HG03520 (cell line): ENCODE results near the gene ARSA.
A peak's percentile ranks its signal among the peaks of the same experiment; 100 is the strongest.
"Not testable (repeated sequence)": the region's sequence is repeated elsewhere in the genome, so short reads cannot be mapped to it uniquely, and the experiment has no call there.

Experiments used
- ATAC-seq: cut with Tn5 transposase; IDR thresholded peaks from one replicate; pipeline ENCODE4 v1.9.1; 2021; ENCODE audit warnings: mild to moderate bottlenecking, moderate library complexity; ENCODE audit not compliant: unreplicated experiment

The ARSA gene

DNA sequence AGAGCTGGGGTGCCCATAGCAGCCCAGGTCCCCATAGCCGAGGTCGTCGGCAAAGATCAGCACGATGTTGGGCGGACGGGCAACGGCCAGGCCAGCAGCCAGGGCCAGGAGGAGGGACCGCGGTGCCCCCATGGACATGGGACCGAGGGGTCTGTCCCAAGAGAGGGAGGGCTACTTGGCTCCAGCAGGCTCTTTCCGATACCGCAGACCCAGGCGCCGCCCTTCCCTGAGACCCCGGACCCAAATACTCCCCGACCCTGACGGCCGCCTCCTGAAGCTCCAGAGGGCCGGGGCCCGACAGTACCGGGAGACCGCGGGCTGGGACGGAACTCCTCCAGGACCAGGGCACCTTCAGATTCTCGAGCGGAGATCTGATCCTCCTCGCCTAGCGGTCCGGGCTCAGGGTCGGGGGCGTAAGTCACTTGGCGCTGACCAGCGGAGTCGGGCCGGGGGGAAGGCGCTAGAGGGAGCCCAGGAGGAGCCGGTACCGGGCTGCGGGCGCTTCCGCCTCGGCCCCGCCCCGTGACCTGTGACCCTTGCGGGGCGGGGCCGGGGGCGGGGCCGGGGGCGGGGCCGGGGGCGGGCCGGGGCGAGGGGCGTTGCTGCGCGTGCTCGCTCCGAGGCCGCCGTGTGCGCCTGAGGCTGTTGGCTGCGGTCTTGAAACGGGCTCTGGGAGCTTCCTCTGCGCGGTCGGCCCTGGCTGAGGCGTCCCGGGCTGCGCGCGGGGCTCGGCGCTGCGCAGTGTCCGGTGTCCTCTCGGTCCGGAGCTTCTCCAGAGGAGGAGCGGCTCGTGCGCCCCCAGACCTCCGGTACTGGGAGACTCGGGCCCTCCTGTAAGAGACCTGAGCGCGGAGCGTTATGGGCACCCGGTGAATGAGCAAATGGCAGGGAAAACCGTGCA, at the start of gene ARSA:
ARSA (minus strand) TSS at position 511 of the 901 bp plus-strand sequence; CDS start at position 138, 373 bp downstream.
- peak; percentile 58 for ATAC-seq

DNA sequence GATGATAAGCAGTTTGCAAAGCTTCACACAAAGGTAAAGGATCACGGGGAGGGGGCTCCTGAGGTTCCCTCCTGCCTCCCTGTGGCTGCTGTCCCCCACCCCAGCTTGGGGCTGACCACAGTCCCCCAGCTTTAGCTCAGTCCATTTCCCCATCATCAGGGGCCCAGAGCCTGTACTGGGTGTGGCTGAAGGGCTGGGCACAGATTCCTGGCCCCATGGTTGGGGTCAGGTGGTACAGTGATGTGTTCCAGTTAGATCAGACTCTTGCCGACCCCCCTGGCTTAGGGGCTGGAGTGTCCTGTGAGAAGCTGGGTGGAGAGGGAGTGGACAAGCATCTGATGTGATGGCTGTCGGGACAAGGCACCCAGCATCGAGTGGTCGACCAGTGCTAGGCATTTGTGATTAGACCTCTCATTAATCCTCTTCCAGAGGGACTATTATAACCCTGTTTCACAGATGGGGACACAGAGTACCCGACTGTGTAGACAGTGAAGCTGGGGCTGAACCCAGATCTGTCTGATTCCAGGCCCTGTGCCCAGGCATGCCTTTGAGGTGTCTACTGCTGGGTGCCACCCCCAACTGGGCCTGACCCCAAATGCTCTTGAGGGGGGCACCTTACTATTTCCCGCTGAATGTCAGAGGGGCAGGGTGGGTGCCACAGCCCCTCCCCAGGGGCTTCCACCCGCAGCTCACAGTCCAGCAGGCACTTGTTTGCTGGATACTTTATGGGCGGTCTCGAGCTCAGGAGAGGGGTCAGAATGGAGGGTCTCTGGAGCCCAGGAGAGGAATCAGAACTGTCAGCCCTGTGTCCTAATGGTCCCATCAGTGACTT, 48.9 kb upstream of the ARSA start:
- ATAC-seq: no peak

DNA sequence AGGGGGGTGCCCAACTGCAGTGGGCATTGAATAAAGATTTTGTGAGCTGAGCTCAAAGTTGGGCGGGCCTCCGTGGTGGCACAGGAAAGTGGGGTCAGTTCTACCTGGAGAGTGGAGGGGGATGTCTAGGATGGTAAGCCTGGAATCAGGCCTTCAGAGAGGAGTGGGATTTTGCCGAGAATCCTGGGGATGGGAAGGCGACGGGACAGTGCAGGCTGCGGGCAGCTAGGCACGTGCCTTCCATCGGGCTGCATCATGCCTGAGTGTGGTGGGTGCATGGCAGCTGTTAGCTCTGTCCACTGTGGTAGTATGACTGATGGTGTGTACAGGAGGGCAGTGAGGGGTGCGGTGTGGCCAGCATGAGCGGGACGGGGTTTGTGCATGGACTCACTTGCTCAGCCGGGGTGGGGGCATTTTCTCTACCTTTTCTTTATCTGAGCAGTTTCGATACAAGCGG, 48.3 kb upstream of the ARSA start:
- ATAC-seq: no peak

DNA sequence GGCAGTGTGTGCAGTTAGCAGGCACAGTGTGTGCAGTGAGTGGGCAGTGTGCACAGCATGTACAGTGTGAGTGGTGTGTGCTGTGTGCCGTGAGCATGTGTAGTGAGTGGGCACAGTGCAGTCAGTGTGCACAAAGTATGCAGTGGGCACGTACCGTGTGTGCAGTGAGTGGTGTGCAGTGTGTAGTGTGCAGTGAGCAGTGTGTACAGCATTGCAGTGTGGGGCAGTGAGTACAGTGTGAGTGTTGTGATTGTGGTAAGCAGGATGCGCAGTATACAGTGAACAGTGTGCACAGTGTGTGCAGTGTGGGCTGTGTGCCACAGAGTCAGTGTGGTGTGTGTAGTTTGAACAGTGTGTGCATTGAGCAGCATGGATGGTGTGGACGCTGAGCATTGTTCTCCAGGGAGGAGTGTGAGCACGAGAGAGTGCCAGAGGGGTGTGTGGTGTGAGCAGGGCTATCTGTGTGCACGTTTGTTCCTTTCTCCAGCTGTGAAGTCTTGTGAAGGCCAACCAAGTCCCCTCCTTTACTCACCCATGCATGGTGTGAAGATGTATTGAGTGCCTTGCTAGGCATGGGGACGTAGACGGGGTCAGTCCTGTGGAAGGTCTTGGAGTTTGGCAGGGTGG, 47.7 kb upstream of the ARSA start:
- no peak for ATAC-seq

DNA sequence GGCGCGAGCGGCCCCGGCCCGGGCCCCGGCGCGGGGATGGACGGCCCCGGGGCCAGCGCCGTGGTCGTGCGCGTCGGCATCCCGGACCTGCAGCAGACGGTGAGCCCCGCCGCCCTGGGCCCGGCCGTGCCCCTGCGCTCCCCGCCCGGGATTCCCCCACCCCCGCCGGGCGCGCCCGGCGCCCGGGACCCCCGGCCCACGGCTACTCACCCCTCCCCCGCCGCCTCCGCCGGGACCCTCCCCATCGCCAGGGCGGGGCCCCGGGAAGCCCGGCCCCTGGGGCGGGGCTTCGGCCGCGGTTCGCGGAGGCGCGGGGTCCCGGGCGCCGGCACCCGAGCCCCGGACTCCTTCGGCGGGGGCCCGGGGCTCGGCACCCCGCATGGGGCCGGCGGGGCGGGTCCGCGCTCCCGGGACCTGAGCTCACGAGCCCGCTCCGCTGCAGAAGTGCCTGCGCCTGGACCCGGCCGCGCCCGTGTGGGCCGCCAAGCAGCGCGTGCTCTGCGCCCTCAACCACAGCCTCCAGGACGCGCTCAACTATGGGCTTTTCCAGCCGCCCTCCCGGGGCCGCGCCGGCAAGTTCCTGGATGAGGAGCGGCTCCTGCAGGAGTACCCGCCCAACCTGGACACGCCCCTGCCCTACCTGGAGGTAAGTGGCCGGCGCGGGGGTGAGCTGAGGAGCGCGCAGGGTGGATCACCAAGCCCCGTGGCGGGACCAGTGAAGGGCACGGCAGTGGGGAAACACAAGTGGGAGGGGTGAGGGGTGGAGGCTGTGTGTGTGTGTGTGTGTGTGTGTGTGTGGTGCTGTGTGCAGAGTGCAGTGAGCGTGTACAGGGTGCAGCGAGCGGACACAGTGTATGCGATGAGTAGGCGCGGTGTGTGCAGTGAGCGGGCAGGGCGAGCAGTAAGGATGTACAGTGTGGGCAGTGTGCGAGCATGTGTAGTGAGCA, 46.9 kb upstream of the ARSA start:
- no peak for ATAC-seq

DNA sequence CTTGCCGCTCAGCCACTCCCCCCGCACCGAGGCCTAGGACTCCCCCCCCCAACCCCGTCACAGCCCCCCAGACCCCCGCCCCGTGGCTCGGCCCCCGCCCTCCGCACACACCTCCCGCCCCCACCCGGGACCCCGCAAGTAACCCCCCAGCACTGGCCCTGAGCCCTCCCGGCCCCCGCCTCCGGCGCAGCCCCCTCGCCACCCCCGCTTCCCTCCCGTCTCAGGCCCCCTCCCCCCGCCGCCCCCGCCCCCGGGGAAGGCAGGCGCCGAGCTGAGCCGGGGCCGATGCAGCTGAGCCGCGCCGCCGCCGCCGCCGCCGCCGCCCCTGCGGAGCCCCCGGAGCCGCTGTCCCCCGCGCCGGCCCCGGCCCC, 46.2 kb upstream of the ARSA start:
- ATAC-seq: no peak

DNA sequence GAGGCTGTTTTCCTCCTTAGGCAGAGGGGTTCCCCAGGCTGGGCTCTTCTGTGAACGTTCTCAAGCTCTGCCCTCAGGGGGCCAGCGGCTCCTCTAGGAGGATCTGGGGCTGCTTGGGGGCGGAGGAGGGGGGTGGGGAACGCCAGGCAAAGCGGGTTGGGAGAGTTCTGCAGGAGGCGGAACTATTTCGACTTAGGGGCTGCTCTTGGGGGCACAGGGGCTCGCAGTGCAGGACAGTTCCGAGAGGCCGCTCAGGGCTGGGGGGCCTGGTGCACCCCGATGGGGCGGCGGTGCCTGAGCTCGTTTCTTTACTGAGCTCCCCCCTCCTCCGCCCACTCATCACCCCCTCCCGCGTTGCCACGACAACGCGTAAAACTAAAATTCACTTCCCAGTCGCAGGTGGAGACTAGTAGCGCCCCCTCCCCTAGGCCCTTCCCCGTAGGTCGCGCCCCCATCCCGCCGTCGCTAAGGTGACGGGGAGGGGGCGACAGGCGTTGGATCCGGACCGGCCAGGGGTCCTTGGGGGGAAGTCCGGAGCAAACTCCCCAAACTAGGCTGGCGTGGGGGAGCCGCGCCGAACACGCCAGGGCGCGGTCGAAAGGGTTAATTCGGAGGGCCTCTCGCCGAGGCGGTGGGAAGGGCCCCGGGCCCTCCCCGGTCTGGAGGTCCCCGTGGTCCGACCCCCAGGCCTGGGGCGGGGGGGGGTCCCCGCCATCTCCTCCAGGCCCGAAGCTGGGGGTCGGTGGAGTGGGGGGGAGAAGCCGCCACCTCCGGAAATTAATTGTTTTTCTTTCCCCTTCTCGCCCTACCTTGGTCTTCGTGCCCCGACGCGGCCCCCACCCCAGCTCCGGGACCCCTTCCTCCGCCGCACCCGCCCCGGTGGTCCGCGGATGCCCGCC, 45.5 kb upstream of the ARSA start:
- no peak for ATAC-seq

DNA sequence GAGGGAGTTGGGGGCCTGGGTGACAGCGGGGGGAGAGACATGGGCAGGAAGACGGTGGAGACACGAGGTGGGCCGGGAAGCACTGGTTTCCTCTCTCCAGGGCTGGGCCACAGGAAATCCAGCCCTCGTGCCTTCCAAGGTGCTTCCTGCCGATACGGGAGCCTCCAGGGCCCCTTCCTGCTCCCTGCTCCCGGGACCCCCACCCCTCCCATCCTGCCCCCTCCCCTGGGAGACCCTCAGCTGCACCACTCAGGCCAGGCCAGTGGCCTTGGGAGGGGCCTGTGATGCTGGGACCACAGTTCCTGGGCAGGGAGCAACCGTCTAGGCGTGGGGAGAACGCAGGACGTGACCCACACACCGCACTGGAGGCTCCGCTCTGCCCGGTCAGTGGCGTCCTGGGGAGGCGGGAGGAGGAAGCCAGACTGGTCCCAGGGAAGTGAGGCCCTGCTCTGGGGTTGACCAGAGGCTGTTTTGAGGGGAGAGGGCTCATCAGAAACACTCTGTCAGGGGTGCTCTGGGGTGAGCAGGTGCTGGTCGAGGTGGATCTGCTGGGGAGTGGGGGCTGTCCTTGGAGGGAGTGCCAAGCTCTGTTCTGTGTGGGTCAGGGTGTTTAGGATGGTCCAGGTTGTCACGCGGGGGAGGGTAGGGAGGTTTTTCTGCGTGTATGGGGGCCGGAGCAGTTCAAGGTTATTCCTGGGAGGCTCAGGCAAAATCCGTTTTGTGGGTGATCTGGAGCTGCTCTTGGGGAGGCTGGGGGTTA, 44.7 kb upstream of the ARSA start, which contains the start of gene SHANK3:
SHANK3 (plus strand) TSS at position 353 of the 760 bp plus-strand sequence.
- no peak for ATAC-seq

DNA sequence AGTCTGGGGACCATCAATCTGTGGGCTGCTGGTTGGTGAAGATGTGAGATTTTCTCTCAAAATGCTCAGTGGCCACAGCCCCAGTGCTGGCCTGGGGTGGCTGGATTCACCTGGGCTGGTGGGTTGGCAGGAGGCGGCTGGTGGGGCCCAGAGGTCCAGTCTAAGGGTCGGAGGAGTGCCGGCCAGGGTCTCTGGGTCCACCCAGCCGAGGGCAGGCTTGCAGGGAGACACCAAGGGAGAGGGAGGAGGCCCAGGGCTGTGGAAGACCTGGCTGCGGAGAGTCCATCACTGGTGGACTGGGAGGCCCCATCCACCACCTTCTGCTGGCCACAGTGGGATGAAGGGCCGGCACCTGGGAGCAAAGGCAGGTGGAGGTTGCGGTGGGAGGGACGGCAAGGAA, 44.1 kb upstream of the ARSA start:
- no peak for ATAC-seq

DNA sequence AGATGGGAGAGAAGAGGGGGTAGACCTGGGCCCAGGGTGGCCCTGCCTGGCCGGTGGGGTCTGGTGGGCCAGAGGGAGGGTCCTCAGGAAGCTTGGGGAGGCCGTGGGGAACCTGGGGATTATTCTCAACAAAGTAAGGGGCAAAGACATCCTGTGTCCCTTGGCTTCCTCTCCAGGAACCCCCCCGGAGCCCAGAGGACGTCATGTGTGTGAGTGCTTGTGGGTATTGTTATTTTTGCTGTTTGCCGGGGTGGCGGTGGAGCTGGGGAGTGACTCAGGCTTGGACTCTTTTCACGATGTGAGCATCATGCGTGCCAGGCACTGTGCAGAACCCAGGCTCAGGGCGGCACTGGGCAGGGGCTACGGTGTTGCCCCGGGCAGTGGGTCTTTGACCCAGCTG, 43.7 kb upstream of the ARSA start:
- ATAC-seq: no peak

DNA sequence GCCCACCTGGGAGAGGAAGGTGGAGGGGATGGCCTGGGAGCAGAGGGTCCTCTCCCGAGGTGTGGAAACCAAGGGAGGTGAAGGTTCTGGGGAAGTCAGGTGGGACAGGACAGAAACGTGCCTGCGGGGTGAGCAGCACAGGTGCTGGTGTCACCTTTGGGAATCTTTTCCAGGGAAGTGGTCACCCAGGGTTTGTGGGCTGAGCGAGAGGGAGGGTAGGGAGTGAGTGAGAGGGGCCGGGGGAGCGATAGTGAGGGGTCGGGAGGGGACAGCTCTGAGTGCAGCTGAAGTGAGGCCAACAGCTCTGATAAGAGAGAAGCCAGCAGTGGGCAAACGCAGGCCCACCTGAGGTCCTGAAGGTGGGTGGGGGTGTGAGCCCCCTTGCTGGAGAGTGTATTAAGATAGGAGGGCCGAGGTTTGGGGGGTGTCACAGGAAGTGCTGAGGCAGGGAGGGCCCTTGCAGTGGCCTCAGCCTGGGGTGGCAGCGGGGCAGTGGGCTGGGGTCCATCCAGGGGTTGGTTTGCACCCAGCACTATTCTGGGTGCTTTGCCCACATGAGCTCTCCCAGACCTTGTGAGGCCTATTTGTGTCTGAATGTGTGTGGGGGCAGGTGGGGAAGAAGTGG, 43.1 kb upstream of the ARSA start:
- ATAC-seq: no peak

DNA sequence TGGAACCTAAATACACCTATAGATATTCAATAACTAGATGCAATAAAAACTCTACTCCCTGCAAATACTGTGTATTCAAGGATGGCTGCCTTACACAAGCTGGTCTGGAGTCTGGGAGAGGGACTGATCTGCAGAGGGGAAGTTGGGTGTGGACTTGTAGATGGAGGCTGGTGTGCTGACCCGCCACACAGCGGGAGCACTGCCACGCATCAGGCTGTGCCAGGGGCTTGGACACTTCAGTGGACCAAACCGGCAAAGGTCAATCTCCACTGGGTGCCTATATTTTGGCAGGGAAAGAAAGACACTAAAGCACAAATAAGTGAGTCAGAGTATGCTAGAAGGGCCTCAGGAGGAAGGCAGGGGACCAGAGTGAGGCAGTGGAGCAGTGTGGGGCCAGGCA, 42.6 kb upstream of the ARSA start:
- no peak for ATAC-seq

DNA sequence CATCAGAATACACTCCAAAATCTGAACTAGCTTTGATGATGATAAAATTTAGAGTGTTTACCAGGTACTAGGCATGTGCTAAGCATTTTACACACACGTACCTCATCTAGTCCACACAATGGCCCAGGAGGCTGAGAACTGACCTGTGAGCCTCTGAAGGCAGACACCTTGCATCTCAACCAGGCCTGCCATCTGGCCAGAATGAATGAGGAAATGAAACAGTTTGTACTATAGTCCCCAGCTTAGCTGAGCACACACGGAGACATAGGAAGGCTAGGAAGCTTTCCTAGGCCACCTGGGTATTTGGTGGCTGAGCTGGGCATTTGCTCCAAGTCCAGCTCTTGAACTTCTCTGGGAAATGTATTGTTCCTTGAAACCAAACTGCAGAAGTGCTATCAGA, 37.8 kb upstream of the ARSA start:
- no peak for ATAC-seq

DNA sequence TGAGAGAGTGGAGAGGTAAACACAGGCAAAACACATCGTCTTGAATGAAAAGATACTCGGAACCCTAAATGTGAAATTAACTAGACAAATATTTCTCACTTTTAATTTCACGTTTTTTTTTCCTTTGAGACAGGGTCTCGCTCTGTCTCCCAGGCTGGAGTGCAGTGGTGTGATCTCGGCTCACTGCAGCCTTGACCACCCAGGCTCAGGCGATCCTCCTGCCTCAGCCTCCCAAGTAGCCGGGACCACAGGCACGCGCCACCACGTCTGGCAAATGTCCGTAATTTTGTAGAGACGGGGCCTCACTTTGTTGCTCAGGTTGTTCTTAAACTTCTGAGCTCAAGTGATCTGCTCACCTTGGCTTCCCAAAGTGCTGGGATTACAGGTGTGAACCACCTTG, 37.3 kb upstream of the ARSA start:
- ATAC-seq: no peak

DNA sequence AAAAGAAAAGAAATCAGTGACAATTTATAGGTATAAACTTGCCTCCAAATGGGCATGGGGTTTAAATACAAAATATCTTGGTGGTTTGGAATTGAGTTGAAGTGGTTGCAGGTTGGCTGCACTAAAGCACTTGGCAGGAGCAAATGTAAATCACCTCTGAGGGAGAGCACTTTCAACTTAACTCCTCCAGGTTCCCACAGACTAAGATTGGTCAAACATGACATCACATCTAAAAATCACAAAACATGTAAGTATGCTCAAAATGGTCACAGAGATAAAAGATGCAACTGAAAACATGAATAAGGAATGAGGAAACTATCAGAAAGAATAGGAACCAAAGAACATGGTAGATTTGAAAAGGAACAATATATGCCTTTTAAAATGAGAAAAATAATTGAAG, 32.4 kb upstream of the ARSA start:
- no peak for ATAC-seq

DNA sequence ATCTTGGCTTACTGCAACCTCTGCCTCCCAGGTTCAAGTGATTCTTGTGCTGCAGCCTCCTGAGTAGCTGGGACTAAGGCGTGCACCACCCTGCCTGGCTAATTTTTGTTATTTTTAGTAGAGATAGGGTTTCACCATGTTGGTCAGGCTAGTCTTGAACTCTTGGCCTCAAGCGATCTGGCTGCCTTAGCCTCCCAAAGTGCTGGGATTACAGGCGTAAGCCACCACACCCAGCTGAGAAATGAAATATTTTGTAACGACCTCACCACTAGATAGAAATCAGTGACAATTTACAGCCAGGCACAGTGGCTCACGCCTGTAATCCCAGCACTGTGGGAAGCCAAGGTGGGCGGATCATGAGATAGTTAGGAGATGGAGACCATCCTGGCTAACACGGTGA, 31.8 kb upstream of the ARSA start:
- not testable (repeated sequence) for ATAC-seq

DNA sequence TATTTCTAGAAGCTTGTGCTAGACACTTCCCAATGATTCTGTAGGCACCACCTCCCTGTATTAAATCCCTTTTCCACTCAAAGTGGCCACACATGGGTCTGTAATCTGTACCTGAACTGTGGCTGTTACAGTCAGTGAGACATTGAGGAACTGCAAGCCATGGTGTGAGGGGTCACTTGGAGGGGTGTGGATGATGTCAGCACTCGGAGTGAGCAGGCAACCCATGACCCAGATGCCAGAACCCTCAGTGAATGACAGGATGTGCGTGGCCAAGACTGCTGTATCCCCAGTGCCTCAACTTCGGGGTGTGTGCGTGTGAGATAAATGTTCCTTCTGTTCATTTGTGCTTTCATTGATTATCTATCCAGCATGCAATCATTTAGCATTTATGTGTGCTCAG, 30.0 kb upstream of the ARSA start:
- ATAC-seq: no peak
